ENCODE results near the gene IMPA2.

DNA sequence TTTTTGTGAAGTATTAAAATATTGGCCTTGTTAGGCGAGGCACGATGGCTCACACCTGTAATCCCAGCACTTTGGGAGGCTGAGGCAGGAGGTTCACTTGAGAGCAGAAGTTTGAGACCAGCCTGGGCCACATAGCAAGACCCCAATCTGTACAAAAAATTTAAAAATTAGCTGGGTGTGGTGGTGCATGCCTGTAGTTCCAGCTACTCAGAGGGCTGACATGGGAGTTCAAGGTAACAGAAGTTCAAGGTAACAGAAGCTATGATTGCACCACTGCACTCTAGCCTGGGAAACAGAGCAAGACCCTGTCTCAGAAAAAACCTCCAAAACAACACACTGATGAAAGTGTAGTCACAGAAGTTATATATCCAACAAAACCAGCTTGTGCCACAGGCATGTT, 39.8 kb downstream of the IMPA2 start:
- no peak for TF ChIP-seq CTCF (IDR thresholded peaks at IDR 0.05)
- TF ChIP-seq EZH2 (IDR thresholded peaks at IDR 0.05) = no peak

All from neural progenitor cell (in vitro differentiated cells).